A673 (cell line): ENCODE measurements around the gene RNU4-1.
A peak's percentile ranks its signal among the peaks of the same experiment; 100 is the strongest.
"Not testable (repeated sequence)": the region's sequence is repeated elsewhere in the genome, so short reads cannot be mapped to it uniquely, and the experiment has no call there.

Source experiments
- CTCF ChIP-seq: fragments of 300-800, 200-600 bp; sonication (generic); conservative IDR thresholded peaks from 2 replicates; pipeline ENCODE4 v1.5.1; 2017; ENCODE audit warnings: low read depth, mild to moderate bottlenecking, antibody characterized with exemption, low read length, moderate library complexity, mixed read lengths
- EZH2 ChIP-seq: fragments of 200-600 bp; sonication (generic); IDR thresholded peaks from 2 replicates; pipeline ENCODE4 v1.6.1; 2017; ENCODE audit warnings: borderline replicate concordance, low read depth, mild to moderate bottlenecking, mixed read lengths, antibody characterized with exemption, low read length; ENCODE audit not compliant: poor library complexity, severe bottlenecking

- TF ChIP-seq CTCF: peak; percentile 59
- not testable (repeated sequence) for TF ChIP-seq EZH2
Measured at GRCh38 chr12:120335447-120335846, 42.4 kb upstream of the RNU4-1 start.
